ENCODE data around the gene CTSW. TPM values are rescaled to one million over a fixed set of nuclear protein-coding genes. Genes with fewer than 3 reads are reported as not detected.

CTSW gene
- total and polyA plus RNA-seq, 5 experiments from 2014 or later = 52.1 to 495 (median 255) TPM

DNA sequence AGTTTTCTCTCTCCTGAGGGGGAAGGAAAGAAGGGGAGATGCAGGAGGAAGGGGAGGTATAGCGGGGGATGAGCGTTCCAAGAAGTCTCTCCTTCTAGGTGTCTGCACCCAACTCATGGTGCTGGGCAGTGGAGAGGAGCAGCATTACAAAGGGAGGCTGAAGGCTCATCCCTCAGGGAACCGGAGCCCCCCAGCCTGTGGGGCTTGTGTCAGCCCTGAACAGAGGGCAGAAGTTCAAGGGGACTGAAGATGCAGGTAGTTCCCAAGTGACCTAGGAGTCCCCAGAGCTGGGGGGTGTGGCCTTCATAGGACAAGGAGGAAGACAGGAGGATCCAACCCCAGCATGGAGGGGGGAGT lies 37.4 kb downstream of the CTSW start:
- Mint-ChIP-seq H3K9me3 (no peaks in the 10 kb centered on the region), H3K4me1 (peaks cover 17 to 51% (median 42%) of the 10 kb centered on the region in 4 donors), H3K27me3 (no peaks in the 10 kb centered on the region), H3K4me3 (peak overlapping the region; percentile 65 to 96 (median 87)), H3K36me3 (peaks cover 0 to 19% (median 0%) of the 10 kb centered on the region in 3 donors), H3K27ac (peak overlapping the region; percentile 19 to 96 (median 76))
- POLR2A ChIA-PET = interaction anchor here (2.0 to 7.7 kb wide), 6 partner anchors 11 to 254 kb away, joined by 7 to 183 read pairs (median 22); partner anchors contain the start of genes CCDC85B, FIBP, FOSL1 and MUS81
- DNase-seq (no peak), ATAC-seq (no peak)

GRCh38 chr11:65917434-65918210 lies 38.0 kb downstream of the CTSW start:
- peak overlapping the region in 9 of 10 donors; percentile 44 to 96 (median 90) for H3K27ac Mint-ChIP-seq
- H3K4me1 Mint-ChIP-seq = peaks cover 19 to 57% (median 45%) of the 10 kb centered on the region in 4 donors
- no peaks in the 10 kb centered on the region for H3K27me3 Mint-ChIP-seq
- ATAC-seq = no peak
- peaks cover 0 to 24% (median 0%) of the 10 kb centered on the region in 3 donors for H3K36me3 Mint-ChIP-seq
- no peaks in the 10 kb centered on the region for H3K9me3 Mint-ChIP-seq
- DNase-seq = no peak
- POLR2A ChIA-PET = interaction anchor here (0.7 to 7.7 kb wide), 13 partner anchors 9 to 420 kb away, joined by 3 to 183 read pairs (median 7); partner anchors contain the start of genes CCDC85B, CFL1, FIBP and FOSL1
- peak overlapping the region; percentile 85 to 96 (median 88) for H3K4me3 Mint-ChIP-seq

DNA sequence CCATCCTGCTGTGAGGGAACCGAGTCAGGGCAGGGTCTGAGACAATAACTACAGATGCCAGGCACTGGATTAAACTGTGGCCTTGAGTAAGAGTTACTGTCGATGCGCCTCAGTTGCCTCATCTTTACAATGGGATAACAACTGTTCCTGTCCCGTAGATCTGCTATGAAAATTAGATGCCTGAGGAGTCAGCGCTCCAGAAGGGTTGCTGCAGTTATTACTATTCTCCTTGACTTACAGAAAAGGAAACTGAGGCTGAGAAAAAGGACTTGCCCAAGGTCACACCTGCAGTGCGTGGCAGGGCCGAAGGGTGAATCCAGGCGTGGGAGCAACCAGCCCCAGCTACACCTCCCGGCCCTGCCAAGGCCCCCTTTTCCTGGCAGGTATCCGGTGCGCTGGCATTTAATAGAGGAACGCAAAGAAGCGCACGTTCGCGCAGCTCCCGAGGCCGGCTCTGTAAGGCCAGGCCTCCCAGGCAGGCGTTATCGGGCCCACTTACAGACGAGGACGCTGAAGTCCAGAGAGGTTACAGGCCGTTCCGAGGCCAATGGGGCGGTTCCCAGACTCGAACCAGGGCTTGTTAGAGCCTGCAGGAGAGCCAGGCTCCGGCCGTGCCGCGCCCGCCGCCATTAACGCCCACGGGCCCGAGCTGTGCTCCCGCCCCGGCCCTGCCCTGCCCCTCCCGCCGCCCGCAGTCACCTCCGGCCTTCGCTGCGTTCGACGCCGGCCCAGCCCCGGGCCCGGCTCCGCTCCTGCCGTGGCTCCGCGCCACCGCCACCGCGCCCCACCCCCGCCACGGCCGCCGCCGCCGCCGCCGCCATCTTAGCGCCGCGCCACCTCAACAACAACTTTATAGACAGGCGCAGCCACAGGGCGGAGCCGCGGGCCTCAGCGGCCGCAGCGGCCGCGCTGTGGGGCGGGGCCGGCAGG lies 38.8 kb downstream of the CTSW start, which contains the start of gene C11orf68:
Gene C11orf68 (minus strand): TSS at position 852 of the 930 bp plus-strand sequence. CDS start 31 bp downstream, at position 821.
- peak; percentile 70 to 72 for ATAC-seq

DNA sequence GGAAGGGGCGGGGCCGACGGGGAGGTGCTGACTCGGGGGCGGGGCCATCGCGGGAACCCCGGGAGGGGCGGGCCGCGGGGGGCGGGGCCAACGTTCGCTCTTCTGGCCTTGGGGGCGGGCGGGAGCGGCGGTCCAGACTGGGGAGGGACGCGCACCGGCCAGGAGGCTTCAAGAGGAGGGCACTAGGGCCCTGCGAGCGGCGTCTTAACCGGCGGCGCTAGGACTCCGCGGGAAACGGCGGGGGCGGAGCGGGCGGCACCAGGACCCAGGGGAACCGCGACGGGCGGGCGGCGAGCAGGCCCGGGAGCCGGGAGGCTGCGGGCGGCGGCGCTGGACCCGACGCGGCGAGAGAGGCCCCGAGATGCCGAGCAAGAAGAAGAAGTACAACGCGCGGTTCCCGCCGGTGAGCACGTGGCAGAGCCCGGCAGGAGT lies 39.5 kb downstream of the CTSW start, which contains the start of gene DRAP1:
Gene DRAP1 (plus strand): TSS at position 286 of the 432 bp plus-strand sequence. CDS start 76 bp downstream, at position 362.
- no peaks in the 10 kb centered on the region for H3K27me3 Mint-ChIP-seq
- peak within 1 kb of the TSS; percentile 88 to 97 (median 92) for H3K4me3 Mint-ChIP-seq
- no peaks in the 10 kb centered on the region for H3K9me3 Mint-ChIP-seq
- H3K27ac Mint-ChIP-seq = peak within 1 kb of the TSS; percentile 77 to 96 (median 92)
- POLR2A ChIA-PET = interaction anchor here (0.5 to 7.7 kb wide), 14 partner anchors 9 to 256 kb away, joined by 3 to 183 read pairs (median 7); partner anchors contain the start of genes CCDC85B, CFL1, FIBP and FOSL1
- H3K36me3 Mint-ChIP-seq = peaks cover 0 to 36% (median 0%) of the 10 kb centered on the region in 3 donors
- H3K4me1 Mint-ChIP-seq = peaks cover 19 to 66% (median 49%) of the 10 kb centered on the region in 4 donors
- ATAC-seq = peak; percentile 86 to 92
- peak; percentile 95 to 100 (median 98) for DNase-seq

More for the DNA sequence above, 38.8 kb downstream of the CTSW start, which contains the start of gene C11orf68:
- no peaks in the 10 kb centered on the region for H3K27me3 Mint-ChIP-seq
- H3K27ac Mint-ChIP-seq = peak within 1 kb of the TSS; percentile 77 to 96 (median 92)
- DNase-seq = no peak
- H3K4me3 Mint-ChIP-seq = peak within 1 kb of the TSS; percentile 88 to 97 (median 92)
- peaks cover 19 to 65% (median 48%) of the 10 kb centered on the region in 4 donors for H3K4me1 Mint-ChIP-seq
- POLR2A ChIA-PET = interaction anchor here (0.6 to 7.7 kb wide), 15 partner anchors 9 to 420 kb away, joined by 3 to 183 read pairs (median 7); partner anchors contain the start of genes CCDC85B, CFL1, FIBP and FOSL1
- peaks cover 0 to 33% (median 0%) of the 10 kb centered on the region in 3 donors for H3K36me3 Mint-ChIP-seq
- H3K9me3 Mint-ChIP-seq = no peaks in the 10 kb centered on the region

GRCh38 chr11:65919573-65920371 lies 40.1 kb downstream of the CTSW start:
- no peaks in the 10 kb centered on the region for H3K27me3 Mint-ChIP-seq
- ATAC-seq (peak; percentile 42 to 51), DNase-seq (peak in 5 of 10 donors; percentile 35 to 81 (median 64))
- H3K27ac Mint-ChIP-seq = peak overlapping the region; percentile 75 to 95 (median 89)
- POLR2A ChIA-PET = interaction anchor here (0.5 to 7.7 kb wide), 9 partner anchors 8 to 208 kb away, joined by 3 to 183 read pairs (median 3); partner anchors contain the start of genes CCDC85B, FIBP, FOSL1 and KAT5
- peaks cover 0 to 37% (median 0%) of the 10 kb centered on the region in 3 donors for H3K36me3 Mint-ChIP-seq
- no peaks in the 10 kb centered on the region for H3K9me3 Mint-ChIP-seq
- H3K4me1 Mint-ChIP-seq = peaks cover 17 to 62% (median 45%) of the 10 kb centered on the region in 4 donors
- peak overlapping the region; percentile 88 to 97 (median 92) for H3K4me3 Mint-ChIP-seq

- H3K27me3 Mint-ChIP-seq = no peaks in the 10 kb centered on the region
- H3K27ac Mint-ChIP-seq = peak overlapping the region; percentile 67 to 94 (median 88)
- POLR2A ChIA-PET = interaction anchor here (0.7 to 7.7 kb wide), 8 partner anchors 7 to 278 kb away, joined by 3 to 183 read pairs (median 3); partner anchors contain the start of genes CCDC85B, FIBP, KAT5 and RELA
- DNase-seq = no peak
- H3K36me3 Mint-ChIP-seq = peaks cover 0 to 37% (median 0%) of the 10 kb centered on the region in 3 donors
- peak overlapping the region; percentile 88 to 97 (median 92) for H3K4me3 Mint-ChIP-seq
- no peak for ATAC-seq
- H3K9me3 Mint-ChIP-seq = no peaks in the 10 kb centered on the region
- peaks cover 11 to 55% (median 40%) of the 10 kb centered on the region in 4 donors for H3K4me1 Mint-ChIP-seq
Observed at GRCh38 chr11:65920372-65920802, 40.8 kb downstream of the CTSW start.

DNA sequence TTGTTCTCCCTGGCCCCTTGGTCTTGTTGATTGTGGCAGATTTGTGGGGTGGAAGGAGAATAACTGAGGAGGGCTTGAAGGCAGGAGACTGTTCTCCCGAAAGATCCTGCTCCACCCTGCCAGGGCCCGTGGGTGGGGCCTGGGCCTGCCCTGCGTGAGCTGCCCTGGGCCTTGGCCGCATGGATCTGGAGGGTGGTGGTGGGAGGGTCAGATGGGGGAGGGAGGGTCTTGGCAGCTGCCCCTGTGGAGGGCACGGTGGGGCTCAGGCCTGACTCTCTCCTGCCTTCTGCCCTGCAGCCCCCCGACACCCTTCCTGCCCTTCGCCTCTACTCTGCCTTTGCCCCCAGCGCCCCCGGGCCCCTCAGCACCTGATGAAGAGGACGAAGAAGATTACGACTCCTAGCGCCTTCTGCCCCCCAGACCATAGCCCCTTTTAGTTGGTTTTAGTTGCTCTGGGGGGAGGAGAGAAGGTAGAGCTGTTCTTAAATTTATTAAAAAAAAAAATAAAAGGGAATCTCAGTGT lies 41.5 kb downstream of the CTSW start:
- DNase-seq = no peak
- Mint-ChIP-seq H3K4me1 (peaks cover 11 to 55% (median 37%) of the 10 kb centered on the region in 4 donors), H3K4me3 (peak overlapping the region; percentile 88 to 97 (median 92)), H3K9me3 (no peaks in the 10 kb centered on the region), H3K27me3 (no peaks in the 10 kb centered on the region), H3K27ac (peak overlapping the region in 2 of 10 donors; percentile 58 to 80), H3K36me3 (peaks cover 0 to 37% (median 0%) of the 10 kb centered on the region in 3 donors)
- no peak for ATAC-seq
- POLR2A ChIA-PET = interaction anchor here (0.6 to 7.7 kb wide), 10 partner anchors 8 to 279 kb away, joined by 3 to 183 read pairs (median 4); partner anchors contain the start of genes CCDC85B, FIBP, FOSL1 and KAT5

DNA sequence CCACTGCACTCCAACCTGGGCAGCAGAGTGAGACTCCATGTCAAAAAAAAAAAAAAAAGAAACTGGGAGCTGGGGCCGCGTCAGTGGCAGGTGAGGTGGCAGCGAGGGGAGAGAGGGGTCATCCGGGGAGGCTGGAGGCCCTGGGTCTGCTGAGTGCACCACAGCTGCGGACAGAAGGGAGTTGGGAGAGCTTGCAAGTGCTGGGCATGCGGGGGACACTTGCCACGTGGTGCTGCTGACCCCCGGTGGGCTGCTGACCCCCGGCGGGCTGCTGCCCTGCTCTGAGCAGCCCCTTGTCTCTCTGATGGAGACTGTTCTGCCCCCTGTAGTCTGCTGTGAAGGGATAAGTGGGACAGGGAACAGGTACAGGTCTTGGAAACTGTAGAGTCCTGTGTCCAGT lies 42.2 kb downstream of the CTSW start:
- POLR2A ChIA-PET = interaction anchor here (0.6 to 7.7 kb wide), 7 partner anchors 9 to 259 kb away, joined by 3 to 183 read pairs (median 4); partner anchors contain the start of genes CCDC85B, FIBP, FOSL1 and RELA
- Mint-ChIP-seq H3K27ac (peak overlapping the region in 6 of 10 donors; percentile 37 to 82 (median 56)), H3K4me3 (peak overlapping the region in 7 of 10 donors; percentile 32 to 72 (median 50))

GRCh38 chr11:65922565-65922964 lies 42.9 kb downstream of the CTSW start:
- peaks cover 9 to 49% (median 31%) of the 10 kb centered on the region in 4 donors for H3K4me1 Mint-ChIP-seq
- H3K4me3 Mint-ChIP-seq = peak overlapping the region in 7 of 10 donors; percentile 32 to 72 (median 50)
- ATAC-seq = no peak
- no peaks in the 10 kb centered on the region for H3K9me3 Mint-ChIP-seq
- no peak for DNase-seq
- peak overlapping the region in 6 of 10 donors; percentile 44 to 82 (median 63) for H3K27ac Mint-ChIP-seq
- no peaks in the 10 kb centered on the region for H3K27me3 Mint-ChIP-seq
- POLR2A ChIA-PET = interaction anchor here (1.0 to 7.7 kb wide), 7 partner anchors 9 to 63 kb away, joined by 3 to 183 read pairs (median 4); partner anchors contain the start of genes CCDC85B, FIBP and MUS81
- peaks cover 0 to 30% (median 0%) of the 10 kb centered on the region in 3 donors for H3K36me3 Mint-ChIP-seq

More for the DNA sequence above, 42.2 kb downstream of the CTSW start:
- H3K9me3 Mint-ChIP-seq = no peaks in the 10 kb centered on the region
- ATAC-seq = no peak
- peaks cover 0 to 34% (median 0%) of the 10 kb centered on the region in 3 donors for H3K36me3 Mint-ChIP-seq
- H3K4me1 Mint-ChIP-seq = peaks cover 8 to 49% (median 31%) of the 10 kb centered on the region in 4 donors
- no peak for DNase-seq
- no peaks in the 10 kb centered on the region for H3K27me3 Mint-ChIP-seq

DNA sequence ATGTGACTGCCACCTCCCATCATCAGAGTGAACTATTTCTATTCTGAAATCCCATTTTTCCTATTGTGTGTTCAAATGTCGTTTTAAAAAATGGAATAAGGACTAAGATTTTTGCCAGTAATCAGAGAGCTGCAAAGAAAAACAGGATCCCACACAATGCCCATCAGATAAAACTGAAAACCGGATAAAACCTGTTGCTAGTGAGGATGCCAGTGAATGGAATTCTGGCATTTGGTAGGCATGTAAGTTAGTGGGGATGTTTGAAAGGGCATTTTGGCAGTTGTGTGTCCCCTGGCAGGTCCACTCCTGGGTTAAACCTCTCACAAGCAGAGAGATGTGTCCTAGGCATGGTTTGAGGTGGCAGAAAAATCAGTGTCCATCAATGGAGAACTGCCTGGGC lies 45.8 kb downstream of the CTSW start:
- Mint-ChIP-seq H3K9me3 (no peaks in the 10 kb centered on the region), H3K36me3 (peaks cover 0 to 25% (median 0%) of the 10 kb centered on the region in 3 donors), H3K4me3 (no peak overlapping the region), H3K27me3 (no peaks in the 10 kb centered on the region), H3K4me1 (peaks cover 19 to 58% (median 42%) of the 10 kb centered on the region in 4 donors), H3K27ac (peak overlapping the region in 8 of 10 donors; percentile 28 to 80 (median 67))
- DNase-seq (no peak), ATAC-seq (no peak)
- POLR2A ChIA-PET = no interaction called here

All from naive thymus-derived CD8-positive, alpha-beta T cell (primary cell).